HepG2 (cell line): Measurements from ENCODE around the gene IPPK. TPM values are rescaled to one million over a fixed set of nuclear protein-coding genes. Genes with fewer than 3 reads are reported as not detected.

Experiments used
- ATAC-seq: fragments of 200-7000 bp; cut with Tn5 transposase; 3 replicates; pipeline ENCODE4 v1.9.1; 2020; ENCODE audit warnings: mild to moderate bottlenecking, moderate library complexity
- BruUV-seq: library from RNA; stranded (reverse); fragments of 400-500 nt; replicated peaks from 2 replicates; lab custom pipeline; 2021; lab: Mats Ljungman, UMichigan
- CTCF ChIA-PET: fragments of 300-600 bp; formaldehyde crosslinking; extraction: SDS; loops from one replicate; lab custom pipeline; 2021; ENCODE audit warnings: low total read pairs, inconsistent platforms, low intra/inter-chr PET ratio; lab: Yijun Ruan, JAX
- POLR2A ChIA-PET: fragments of 350-600 bp; sonication (Branson Sonifier 250); formaldehyde crosslinking; loops from one replicate; lab custom pipeline; 2020; ENCODE audit warnings: antibody characterized with exemption, inconsistent platforms; lab: Yijun Ruan, JAX
- DNase-seq: peaks from one replicate; pipeline ENCODE4 v3.0.0-alpha.2; 2015; ENCODE audit warnings: low spot score
- FAIRE-seq: peaks from 3 replicates; lab custom pipeline; 2011; peaks lifted over from hg19 to GRCh38; lab: Jason Lieb, UNC
- H2AFZ ChIP-seq: one replicate; pipeline ENCODE4 v1.6.1; 2011; ENCODE audit warnings: low read length, inconsistent platforms
- H3K27ac ChIP-seq: fragments of 300-600 bp; 3 replicates; pipeline ENCODE4 v1.8.0; 2011; ENCODE audit warnings: mixed run types, mild to moderate bottlenecking, mixed read lengths, low read length, inconsistent platforms; ENCODE audit not compliant: insufficient read depth; ENCODE audit errors: extremely low read length
- H3K27me3 ChIP-seq, 2 experiments: fragments of 200-600 bp in 1 of 2; 2 replicates in 1 of 2; 3 replicates in 1 of 2; pipeline versions ENCODE4 v1.6.0 to v1.8.0; 2011; ENCODE audit warnings: low read length in 2 of 2, mild to moderate bottlenecking in 2 of 2, moderate library complexity in 2 of 2, inconsistent platforms in 1 of 2; ENCODE audit not compliant: insufficient read depth in 2 of 2, control insufficient read depth in 1 of 2
- H3K36me3 ChIP-seq, 2 experiments: fragments of 200-600 bp in 1 of 2; replicated peaks in 1 of 2; 2 replicates in 1 of 2; 3 replicates in 1 of 2; pipeline versions ENCODE4 v1.5.1 to v1.8.0; 2011; ENCODE audit warnings: low read length in 2 of 2, inconsistent platforms in 1 of 2; ENCODE audit not compliant: insufficient read depth in 2 of 2, control insufficient read depth in 1 of 2
- H3K4me1 ChIP-seq: 2 replicates; pipeline ENCODE4 v1.5.1; 2012; ENCODE audit warnings: low read length, inconsistent platforms; ENCODE audit not compliant: insufficient read depth
- H3K4me2 ChIP-seq: 2 replicates; pipeline ENCODE4 v1.6.0; 2011; ENCODE audit warnings: low read depth, low read length, inconsistent platforms
- H3K4me3 ChIP-seq, 3 experiments: fragments of 200-600 bp in 1 of 3; sonication (generic), shearing (Covaris generic) in 1 of 3; replicated peaks in 1 of 3; 2 replicates each; pipeline ENCODE4 v1.5.1; 2011 to 2016; ENCODE audit warnings: low read length in 3 of 3, inconsistent platforms in 2 of 3, low read depth in 2 of 3, mild to moderate bottlenecking in 2 of 3, control low read depth in 1 of 3, mixed read lengths in 1 of 3; ENCODE audit not compliant: insufficient read depth in 1 of 3
- H3K79me2 ChIP-seq: one replicate; pipeline ENCODE4 v1.6.1; 2011; ENCODE audit warnings: low read length, inconsistent platforms; ENCODE audit not compliant: insufficient read depth
- H3K9ac ChIP-seq: 2 replicates; pipeline ENCODE4 v1.6.0; 2011; ENCODE audit warnings: mild to moderate bottlenecking, low read depth, low read length, inconsistent platforms; ENCODE audit not compliant: insufficient read depth
- H3K9me3 ChIP-seq: 2 replicates; pipeline ENCODE4 v1.5.1; 2012; ENCODE audit warnings: mild to moderate bottlenecking, low read length
- H4K20me1 ChIP-seq: 2 replicates; pipeline ENCODE4 v1.6.0; 2011; ENCODE audit warnings: inconsistent platforms, mild to moderate bottlenecking, low read length, moderate library complexity; ENCODE audit not compliant: insufficient read depth
- ATM ChIP-seq: fragments of 450-650 bp; IDR thresholded peaks from 2 replicates; pipeline ENCODE4 v1.7.1; 2017; ENCODE audit warnings: mild to moderate bottlenecking, borderline replicate concordance
- CENPT ChIP-seq: sonication (generic); formaldehyde crosslinking; IDR thresholded peaks from 2 replicates; pipeline ENCODE4 v1.8.0; 2022; ENCODE audit warnings: low read depth, mild to moderate bottlenecking, moderate library complexity, missing genetic modification reagents
- DBP ChIP-seq: sonication (generic); formaldehyde crosslinking; IDR thresholded peaks from 2 replicates; pipeline ENCODE4 v1.4.0; 2020; ENCODE audit warnings: missing genetic modification reagents; ENCODE audit errors: not compliant biosample characterization
- EEA1 ChIP-seq: sonication (generic); formaldehyde crosslinking; IDR thresholded peaks from 2 replicates; pipeline ENCODE4 v1.5.1; 2020; ENCODE audit warnings: mild to moderate bottlenecking, missing genetic modification reagents, borderline replicate concordance
- ELF3 ChIP-seq: IDR thresholded peaks from 2 replicates; pipeline ENCODE4 v1.6.1; 2016; ENCODE audit warnings: missing genetic modification reagents, missing compliant biosample characterization
- KDM2A ChIP-seq: sonication (generic); formaldehyde crosslinking; IDR thresholded peaks from 2 replicates; pipeline ENCODE4 v1.4.0; 2020; ENCODE audit warnings: low read depth, missing genetic modification reagents, borderline replicate concordance
- MED1 ChIP-seq: sonication (generic); formaldehyde crosslinking; IDR thresholded peaks from 2 replicates; pipeline ENCODE4 v1.4.0; 2020; ENCODE audit warnings: missing genetic modification reagents
- PCBP2 ChIP-seq: fragments of 200-400 bp; formaldehyde crosslinking; optimal IDR thresholded peaks from 2 replicates; pipeline ENCODE3; 2018; ENCODE audit warnings: low read length, low read depth; ENCODE audit not compliant: poor library complexity, severe bottlenecking
- PLRG1 ChIP-seq: fragments of 450-650 bp; conservative IDR thresholded peaks from 2 replicates; pipeline ENCODE4 v1.6.1; 2016
- SMAD1 ChIP-seq: sonication (generic); formaldehyde crosslinking; IDR thresholded peaks from 2 replicates; pipeline ENCODE4 v1.4.0; 2020; ENCODE audit warnings: missing genetic modification reagents, low read depth, mild to moderate bottlenecking, borderline replicate concordance
- SP2 ChIP-seq: sonication (generic); formaldehyde crosslinking; IDR thresholded peaks from 2 replicates; pipeline ENCODE4 v1.5.1; 2020; ENCODE audit warnings: mild to moderate bottlenecking, missing genetic modification reagents
- THYN1 ChIP-seq: sonication (generic); formaldehyde crosslinking; IDR thresholded peaks from 2 replicates; pipeline ENCODE4 v1.8.1; 2023; ENCODE audit warnings: low read depth, mild to moderate bottlenecking, moderate library complexity, missing genetic modification reagents, borderline replicate concordance
- UBTF ChIP-seq: sonication (generic); formaldehyde crosslinking; IDR thresholded peaks from 2 replicates; pipeline ENCODE4 v1.4.0; 2020; ENCODE audit warnings: mild to moderate bottlenecking, missing genetic modification reagents
- ZNF124 ChIP-seq: sonication (generic); formaldehyde crosslinking; IDR thresholded peaks from 2 replicates; pipeline ENCODE4 v1.4.0; 2020; ENCODE audit warnings: missing genetic modification reagents
- ZNF292 ChIP-seq: sonication (generic); formaldehyde crosslinking; IDR thresholded peaks from 2 replicates; pipeline ENCODE4 v1.8.1; 2022; ENCODE audit warnings: mild to moderate bottlenecking, low read depth, missing genetic modification reagents, borderline replicate concordance
- ZNF501 ChIP-seq: sonication (generic); formaldehyde crosslinking; IDR thresholded peaks from 2 replicates; pipeline ENCODE4 v1.5.1; 2020; ENCODE audit warnings: mild to moderate bottlenecking, moderate library complexity, missing genetic modification reagents
- ZNF674 ChIP-seq: sonication (generic); formaldehyde crosslinking; IDR thresholded peaks from 2 replicates; pipeline ENCODE4 v1.5.0; 2020; ENCODE audit warnings: low read depth, mild to moderate bottlenecking, missing genetic modification reagents
- WGBS: methylation state at CpG from one replicate; pipeline ENCODE4 v1.1.6; 2017; ENCODE audit warnings: low lambda C conversion rate; 5-methylcytosine and 5-hydroxymethylcytosine counted together
- in situ Hi-C: cut with HindIII; loops from 2 replicates; pipeline ENCODE4 v1.10.0; 2017; ENCODE audit warnings: low pct_unique_long_range_greater_than_20kb; ENCODE audit not compliant: extremely low pct_ligation_motif_present
- intact Hi-C: fragments of 100-400 bp; cut with micrococcal nuclease; formaldehyde crosslinking; loops from one replicate; pipeline ENCODE4 v1.10.0; 2022; ENCODE audit not compliant: unreplicated experiment
- polyA plus RNA-seq, 8 experiments: library from polyadenylated mRNA; depleted of rRNA in 3 of 8; stranded (reverse) in 7 of 8; unstranded in 1 of 8; fragments of >200 nt; fragmentation: Illumina TruSeq in 4 of 8; extraction: Trizol in 4 of 8; gene quantifications; 2 replicates each; pipeline versions ENCODE4 v1.2.1 to v1.2.3, GENCODE V29; 2011 to 2016; ENCODE audit warnings: low read depth in 4 of 8, missing spikeins in 1 of 8, mixed read lengths in 1 of 8; ENCODE audit not compliant: insufficient read depth in 1 of 8
- total RNA-seq, 5 experiments: library from RNA; depleted of rRNA; stranded (reverse); fragments of >200 nt; fragmentation: Illumina TruSeq; extraction: Trizol; gene quantifications; 2 replicates each; pipeline ENCODE4 v1.2.3, GENCODE V29; 2016; ENCODE audit warnings: low read depth in 1 of 5

Gene IPPK
- total and polyA plus RNA-seq, 2 of the 13 experiments (the other 11 are each of a cell fraction or from before 2014, with no cell fraction given): 9.9 to 14.1 TPM

GRCh38 chr9:92647671-92648473 is 22.1 kb downstream of the IPPK start:
- DNase-seq: no peak
- no peak overlapping the region for H3K4me2 ChIP-seq
- WGBS: 97% methylated on average over 11 of the region's 11 CpGs
- H3K9ac ChIP-seq: no peak overlapping the region
- H3K4me1 ChIP-seq: 0 out of 2 replicates have a peak, but pooled peaks cover 7% of the 10 kb centered on the region
- no peak for FAIRE-seq
- TF ChIP-seq ATM: no peak
- no peak for TF ChIP-seq SP2 (CRISPR knock-in tag)
- no peak for TF ChIP-seq ELF3 (CRISPR knock-in tag)
- TF ChIP-seq EEA1: no peak
- no peak for TF ChIP-seq ZNF124 (CRISPR knock-in tag)
- TF ChIP-seq ZNF501 (CRISPR knock-in tag): no peak
- no peak for TF ChIP-seq DBP
- TF ChIP-seq UBTF (CRISPR knock-in tag): no peak
- no peak for TF ChIP-seq SMAD1 (CRISPR knock-in tag)
- no peak for TF ChIP-seq ZNF292 (CRISPR knock-in tag)
- TF ChIP-seq PCBP2: no peak
- TF ChIP-seq PLRG1: no peak
- TF ChIP-seq CENPT (CRISPR knock-in tag): no peak
- TF ChIP-seq KDM2A: no peak
- TF ChIP-seq MED1 (CRISPR knock-in tag): no peak
- TF ChIP-seq THYN1: no peak
- no peak for TF ChIP-seq ZNF674 (CRISPR knock-in tag)
- BruUV-seq: no TSS peak
- H3K36me3 ChIP-seq: peaks cover 13 to 69% of the 10 kb centered on the region in 2 experiments
- no peaks in the 10 kb centered on the region for H3K79me2 ChIP-seq
- ChIA-PET CTCF (no interaction called here), POLR2A (no interaction called here)
- no peak overlapping the region for H2AFZ ChIP-seq
- in situ Hi-C loops: no loop called here
- no peak overlapping the region for H3K27ac ChIP-seq
- no peaks in the 10 kb centered on the region for H4K20me1 ChIP-seq
- intact Hi-C loops: no loop called here
- H3K4me3 ChIP-seq: no peak overlapping the region
- H3K9me3 ChIP-seq: no peaks in the 10 kb centered on the region
- no peak for ATAC-seq
- no peaks in the 10 kb centered on the region for H3K27me3 ChIP-seq
